ENCODE data around the gene LDB1. TPM values are rescaled to one million over a fixed set of nuclear protein-coding genes. Genes with fewer than 3 reads are reported as not detected.

The LDB1 gene
- total and polyA plus RNA-seq, 8 donors: 40.3 to 178 (median 151) TPM

DNA sequence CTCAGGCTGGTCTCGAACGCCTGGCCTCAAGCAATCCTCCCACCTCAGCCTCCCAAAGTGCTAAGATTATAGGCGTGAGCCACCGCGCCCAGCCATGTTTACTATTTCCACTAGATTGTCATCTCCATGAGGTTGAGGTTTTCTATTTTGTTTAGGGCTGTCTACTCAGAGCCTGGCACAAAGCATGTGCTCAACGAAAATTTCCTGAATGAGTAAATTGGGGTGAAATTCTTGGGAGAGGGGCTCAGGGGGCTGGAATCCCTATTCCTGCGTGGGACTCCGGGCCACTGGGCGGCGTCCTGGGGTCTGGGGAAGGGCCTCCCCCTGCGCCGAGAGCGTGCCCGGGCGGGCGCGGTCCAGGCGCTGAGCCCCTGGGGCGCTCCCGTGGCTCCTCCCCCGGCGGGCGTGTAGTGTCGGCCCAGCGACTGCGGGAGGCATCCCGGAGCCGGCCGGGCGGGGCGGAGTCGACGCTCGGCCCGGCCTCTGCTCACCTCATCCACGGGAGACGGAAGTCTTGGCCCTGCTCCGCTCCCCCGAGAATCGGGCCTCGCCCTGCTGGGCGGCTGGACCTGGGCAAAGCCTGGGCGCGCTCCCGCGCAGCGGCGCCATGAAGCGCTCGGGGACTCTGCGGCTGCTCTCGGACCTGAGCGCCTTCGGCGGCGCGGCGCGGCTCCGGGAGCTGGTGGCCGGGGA is 55.2 kb downstream of the LDB1 start, which contains the start of gene HPS6:
Gene HPS6, plus strand, starts transcription at position 482 of the 693 bp plus-strand sequence. Its CDS starts 126 bp downstream, at position 608.
- Histone ChIP-seq H3K4me1 (peaks cover 20 to 47% of the 10 kb centered on the region in 2 donors), H3K9me3 (no peaks in the 10 kb centered on the region), H3K36me3 (peaks cover 0 to 21% of the 10 kb centered on the region in 2 donors), H3K4me3 (peak within 1 kb of the TSS; percentile 84 to 99), H3K27ac (peak within 1 kb of the TSS; percentile 88 to 94), H3K27me3 (no peaks in the 10 kb centered on the region)
- intact Hi-C loops (cut with DNase I): no loop called here
- peak; percentile 84 to 99 (median 93) for DNase-seq
- peak; percentile 99 for ATAC-seq
- TF ChIP-seq, protein P1, sequence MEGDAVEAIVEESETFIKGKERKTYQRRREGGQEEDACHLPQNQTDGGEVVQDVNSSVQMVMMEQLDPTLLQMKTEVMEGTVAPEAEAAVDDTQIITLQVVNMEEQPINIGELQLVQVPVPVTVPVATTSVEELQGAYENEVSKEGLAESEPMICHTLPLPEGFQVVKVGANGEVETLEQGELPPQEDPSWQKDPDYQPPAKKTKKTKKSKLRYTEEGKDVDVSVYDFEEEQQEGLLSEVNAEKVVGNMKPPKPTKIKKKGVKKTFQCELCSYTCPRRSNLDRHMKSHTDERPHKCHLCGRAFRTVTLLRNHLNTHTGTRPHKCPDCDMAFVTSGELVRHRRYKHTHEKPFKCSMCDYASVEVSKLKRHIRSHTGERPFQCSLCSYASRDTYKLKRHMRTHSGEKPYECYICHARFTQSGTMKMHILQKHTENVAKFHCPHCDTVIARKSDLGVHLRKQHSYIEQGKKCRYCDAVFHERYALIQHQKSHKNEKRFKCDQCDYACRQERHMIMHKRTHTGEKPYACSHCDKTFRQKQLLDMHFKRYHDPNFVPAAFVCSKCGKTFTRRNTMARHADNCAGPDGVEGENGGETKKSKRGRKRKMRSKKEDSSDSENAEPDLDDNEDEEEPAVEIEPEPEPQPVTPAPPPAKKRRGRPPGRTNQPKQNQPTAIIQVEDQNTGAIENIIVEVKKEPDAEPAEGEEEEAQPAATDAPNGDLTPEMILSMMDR (IDR thresholded peaks at IDR 0.05): peak in 1 of 2 donors; percentile 38

DNA sequence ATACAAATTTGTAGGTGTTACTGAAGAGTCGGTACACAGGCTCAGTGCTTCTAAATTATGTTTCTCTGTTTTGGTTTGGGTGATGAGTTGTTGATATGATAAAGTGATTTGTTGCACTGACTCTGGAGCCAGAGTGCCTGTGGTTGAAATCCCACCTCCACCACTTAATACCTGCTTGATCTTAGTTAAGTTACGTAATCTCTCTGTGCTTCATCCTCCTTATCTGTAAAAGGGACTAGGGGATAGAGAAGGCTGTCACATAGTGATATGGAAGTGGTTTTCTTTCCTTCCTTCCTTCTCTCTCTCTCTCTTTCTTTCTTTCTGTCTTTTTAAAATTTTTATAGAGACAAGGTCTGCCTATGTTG is 55.7 kb downstream of the LDB1 start:
- DNase-seq: no peak
- H3K36me3 ChIP-seq: peaks cover 0 to 21% of the 10 kb centered on the region in 2 donors
- ATAC-seq: no peak
- intact Hi-C loops (cut with DNase I): no loop called here
- peak overlapping the region; percentile 88 to 94 for H3K27ac ChIP-seq
- TF ChIP-seq, protein P1 (IDR thresholded peaks at IDR 0.05): no peak
- H3K4me1 ChIP-seq: peaks cover 20 to 46% of the 10 kb centered on the region in 2 donors
- H3K27me3 ChIP-seq: no peaks in the 10 kb centered on the region
- H3K9me3 ChIP-seq: no peaks in the 10 kb centered on the region
- H3K4me3 ChIP-seq: peak overlapping the region; percentile 84 to 99

- ATAC-seq: no peak
- Histone ChIP-seq H3K27me3 (no peaks in the 10 kb centered on the region), H3K4me1 (peaks cover 0 to 18% of the 10 kb centered on the region in 2 donors), H3K4me3 (no peak overlapping the region), H3K27ac (no peak overlapping the region), H3K9me3 (no peaks in the 10 kb centered on the region), H3K36me3 (no peaks in the 10 kb centered on the region)
- DNase-seq: no peak
- TF ChIP-seq, protein P1 (IDR thresholded peaks at IDR 0.05): no peak
- intact Hi-C loops (cut with DNase I): no loop called here
These were observed 60.2 kb downstream of the LDB1 start for GRCh38 chr10:102059987-102060386.

Other genes starting within 250 kb of the LDB1 start
- 10 to 100 TPM; 24.0 to 26.2 TPM for gene ARMH3, start 64.2 kb downstream of the LDB1 start, total RNA-seq
- 10 to 100 TPM; 19.4 to 23.6 (median 23.1) TPM for gene ARMH3, start 64.2 kb downstream of the LDB1 start, polyA plus RNA-seq (ENCODE audit: insufficient read length in 6 of 6)
- gene HPS6, start 55.0 kb downstream of the LDB1 start, total RNA-seq: 10 to 100 TPM; 19.1 to 21.0 TPM
- 10 to 100 TPM in 4 of 6 donors, 1 to 10 TPM in 2; 7.6 to 12.7 (median 11.4) TPM for gene HPS6, start 55.0 kb downstream of the LDB1 start, polyA plus RNA-seq (ENCODE audit: insufficient read length in 6 of 6)
- gene PPRC1, start 12.7 kb upstream of the LDB1 start, total RNA-seq: 10 to 100 TPM; 27.8 to 41.8 TPM
- gene PPRC1, start 12.7 kb upstream of the LDB1 start, polyA plus RNA-seq (ENCODE audit: insufficient read length in 6 of 6): 10 to 100 TPM; 33.8 to 52.9 (median 43.0) TPM
- 10 to 100 TPM; 34.1 to 55.3 TPM for gene NOLC1, start 32.0 kb upstream of the LDB1 start, total RNA-seq
- gene NOLC1, start 32.0 kb upstream of the LDB1 start, polyA plus RNA-seq (ENCODE audit: insufficient read length in 6 of 6): 10 to 100 TPM; 72.8 to 95.7 (median 83.4) TPM
- under 1 TPM; 0.58 to 0.65 TPM for gene ELOVL3, start 105.9 kb upstream of the LDB1 start, total RNA-seq
- gene ELOVL3, start 105.9 kb upstream of the LDB1 start, polyA plus RNA-seq (ENCODE audit: insufficient read length in 6 of 6): under 1 TPM; 0.12 to 0.92 (median 0.52) TPM
- under 1 TPM in 1 of 2 donors, not detected in 1; 0.29 TPM for gene PITX3, start 121.1 kb upstream of the LDB1 start, total RNA-seq
- 1 to 10 TPM in 1 of 6 donors, under 1 TPM in 5; 0.28 to 1.4 (median 0.34) TPM for gene PITX3, start 121.1 kb upstream of the LDB1 start, polyA plus RNA-seq (ENCODE audit: insufficient read length in 6 of 6)
- 10 to 100 TPM; 48.7 to 53.4 TPM for gene GBF1, start 125.2 kb upstream of the LDB1 start, total RNA-seq
- gene GBF1, start 125.2 kb upstream of the LDB1 start, polyA plus RNA-seq (ENCODE audit: insufficient read length in 6 of 6): 10 to 100 TPM; 44.7 to 57.2 (median 46.2) TPM

Data from left lung (tissue), 10 donors.